ENCODE measurements around the gene FSIP1.

Gene FSIP1

DNA sequence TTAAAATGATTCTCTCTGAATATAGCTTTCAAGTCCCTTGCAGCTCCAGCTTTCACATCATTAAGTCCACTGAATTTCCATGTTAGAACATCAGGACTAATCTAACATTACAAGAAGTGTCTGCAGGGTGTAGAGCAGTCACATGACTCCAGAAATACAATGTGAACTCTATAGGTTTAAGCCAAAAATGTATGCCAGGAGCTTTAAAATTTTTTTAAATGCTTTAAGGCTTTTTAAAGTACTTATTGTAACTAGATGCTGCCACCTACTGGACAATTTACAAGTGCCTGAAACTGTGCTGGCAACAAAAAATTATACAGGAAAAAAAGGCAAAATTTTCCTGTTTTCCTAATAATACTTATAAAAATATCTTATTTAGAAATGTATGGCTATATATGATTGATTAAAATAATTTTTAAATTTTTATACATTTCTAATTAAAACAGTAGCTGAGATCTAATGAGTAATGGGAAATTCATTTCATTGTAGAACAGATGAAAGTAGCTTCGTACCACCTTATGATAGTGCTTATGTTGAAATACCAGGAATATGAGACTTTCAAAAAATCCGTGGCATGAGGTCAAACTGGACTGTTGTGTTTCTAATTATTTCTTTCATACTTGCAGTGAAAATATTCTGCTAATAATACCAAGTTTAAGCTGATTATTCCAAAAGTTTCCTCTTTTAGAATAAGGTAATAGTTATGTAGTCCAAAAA, 25.7 kb downstream of the FSIP1 start:
- peak; percentile 28 for DNase-seq (ENCODE audit: low spot score)

DNA sequence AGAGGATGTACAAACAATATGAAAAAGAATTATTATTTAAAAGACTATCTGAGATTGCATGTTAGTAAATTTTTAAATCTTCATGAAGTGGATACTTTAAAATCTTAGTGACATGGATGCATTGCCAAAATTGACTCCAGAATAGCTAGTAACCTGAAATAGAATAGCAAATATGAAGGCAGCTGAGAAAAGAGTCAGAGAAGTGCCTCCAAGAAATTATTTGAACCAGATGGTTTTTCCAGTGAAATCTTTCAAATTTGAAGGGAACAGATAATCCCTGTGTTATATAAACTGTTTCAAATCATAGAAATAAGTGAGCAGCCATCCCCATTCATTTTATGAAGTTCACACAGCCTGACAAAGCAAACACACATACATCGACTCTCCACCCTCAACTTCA, 29.6 kb downstream of the FSIP1 start:
- DNase-seq (ENCODE audit: low spot score): no peak

DNA sequence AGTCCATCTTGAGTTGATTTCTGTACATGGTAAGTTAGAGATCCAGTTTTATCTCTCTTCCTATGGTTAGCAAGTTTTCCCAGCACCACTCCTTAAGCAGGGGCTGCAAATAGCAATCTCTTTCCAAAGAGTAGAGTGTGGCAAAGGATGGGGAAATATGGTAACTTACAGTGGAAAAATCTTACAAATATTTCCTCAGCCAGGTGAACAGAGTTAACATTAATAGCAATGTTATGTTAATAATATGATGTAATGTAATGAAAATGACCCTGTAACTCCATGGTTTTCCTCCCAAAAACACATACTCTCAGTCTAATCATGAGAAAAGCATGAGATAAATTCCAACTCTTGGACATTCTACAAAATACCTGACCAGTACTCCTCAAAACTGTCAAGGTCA, 30.4 kb downstream of the FSIP1 start:
- DNase-seq (ENCODE audit: low spot score): no peak

DNA sequence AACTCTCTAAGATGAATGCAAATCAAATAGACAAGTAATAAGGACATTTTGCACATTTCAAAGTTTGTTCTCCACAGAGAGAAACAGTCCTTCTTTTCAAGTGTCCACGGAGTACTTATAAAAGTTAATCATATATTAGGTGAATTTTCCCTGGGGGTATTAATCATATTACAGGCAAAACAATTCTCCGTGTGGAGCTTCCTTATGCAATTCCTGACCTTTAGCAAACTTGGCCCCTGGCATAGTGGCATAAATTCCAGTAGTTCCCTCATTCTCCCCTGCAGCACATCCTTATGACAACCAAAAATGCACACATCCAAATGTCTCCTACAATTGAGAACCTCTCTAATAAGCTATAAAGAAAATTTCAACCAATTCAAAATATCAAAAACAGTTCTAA, 34.4 kb downstream of the FSIP1 start:
- peak; percentile 1 for DNase-seq (ENCODE audit: low spot score)

DNA sequence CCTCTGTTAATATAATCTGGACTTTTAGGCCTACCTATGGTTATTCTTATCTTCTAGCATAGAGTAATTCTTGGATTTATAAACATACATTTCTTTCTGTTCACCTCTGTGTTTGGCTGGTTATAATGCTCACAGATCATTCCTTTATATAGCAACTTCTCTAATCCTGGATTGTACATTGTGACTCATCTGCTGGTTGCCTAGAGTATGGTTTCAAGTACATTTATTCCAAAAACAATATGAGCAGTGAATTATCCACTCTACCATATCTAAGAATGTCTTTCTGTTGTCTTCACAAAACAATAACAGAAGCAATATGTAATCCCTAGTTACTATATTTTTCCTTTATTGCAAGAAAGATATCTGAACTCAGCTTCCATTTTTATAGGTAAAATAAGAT, 35.3 kb downstream of the FSIP1 start:
- DNase-seq (ENCODE audit: low spot score): peak; percentile 3

DNA sequence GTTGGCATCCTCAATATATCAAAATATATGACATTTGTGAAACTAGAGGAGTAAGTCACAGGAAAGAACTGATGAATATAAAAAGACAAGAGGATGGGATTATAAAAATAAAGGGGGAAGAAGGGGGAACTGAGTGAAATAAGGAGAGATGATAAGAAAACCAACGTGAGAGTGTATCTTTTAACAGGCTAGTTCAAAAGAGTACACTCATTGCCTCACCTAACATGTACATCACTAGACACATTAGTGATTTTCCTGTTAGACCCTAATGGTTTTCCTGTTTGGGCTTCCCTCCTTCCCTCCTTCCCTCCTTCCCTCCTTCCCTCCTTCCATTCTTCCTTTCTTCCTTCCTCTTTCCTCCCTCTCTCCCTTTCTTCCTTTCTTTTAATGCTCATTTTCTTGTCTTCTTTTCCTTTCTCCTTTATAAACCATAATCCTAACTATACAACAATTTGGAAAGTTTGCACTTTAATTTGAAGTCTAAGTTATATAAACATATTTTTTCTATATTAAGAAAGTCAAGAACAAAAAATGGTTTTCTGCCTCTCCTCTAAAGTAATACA, 35.8 kb downstream of the FSIP1 start:
- DNase-seq (ENCODE audit: low spot score): no peak

DNA sequence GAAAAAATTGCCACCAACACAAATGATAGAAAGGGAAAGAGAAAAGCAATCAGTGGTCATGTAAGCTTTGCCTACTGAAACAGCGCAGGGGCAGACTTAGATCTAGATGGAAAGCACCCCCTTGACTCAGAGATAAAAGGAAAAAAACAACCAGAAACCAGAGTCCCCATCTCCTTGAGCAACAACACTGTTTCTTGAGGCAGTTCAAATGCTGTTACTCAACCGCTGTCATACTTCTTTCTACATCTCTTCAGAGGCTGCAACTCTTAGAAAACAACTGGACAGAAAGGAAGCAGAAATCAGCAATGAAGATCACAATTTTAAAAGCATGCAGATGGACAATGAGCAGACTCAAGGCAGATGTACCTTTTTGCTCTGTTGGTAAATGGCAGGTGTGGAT, 36.5 kb downstream of the FSIP1 start:
- no peak for DNase-seq (ENCODE audit: low spot score)

DNA sequence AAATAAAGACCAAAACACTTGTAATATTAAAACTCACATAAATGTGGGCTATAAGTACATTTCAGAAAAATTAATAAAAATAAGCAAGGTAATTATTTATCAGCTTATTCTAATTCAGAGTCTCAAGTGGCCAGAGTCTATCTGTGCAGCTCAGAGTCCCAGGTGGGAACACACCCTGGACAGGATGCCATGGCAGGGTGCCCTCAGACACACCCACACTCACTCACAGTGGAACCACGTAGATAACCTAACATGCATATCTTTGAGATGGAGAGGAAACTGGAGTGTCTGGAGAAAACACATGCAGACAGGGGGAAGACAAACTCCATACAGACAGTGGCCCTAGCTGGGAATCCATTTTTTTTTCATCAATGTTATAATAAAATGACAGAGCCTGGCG, 37.2 kb downstream of the FSIP1 start:
- DNase-seq (ENCODE audit: low spot score): no peak

DNA sequence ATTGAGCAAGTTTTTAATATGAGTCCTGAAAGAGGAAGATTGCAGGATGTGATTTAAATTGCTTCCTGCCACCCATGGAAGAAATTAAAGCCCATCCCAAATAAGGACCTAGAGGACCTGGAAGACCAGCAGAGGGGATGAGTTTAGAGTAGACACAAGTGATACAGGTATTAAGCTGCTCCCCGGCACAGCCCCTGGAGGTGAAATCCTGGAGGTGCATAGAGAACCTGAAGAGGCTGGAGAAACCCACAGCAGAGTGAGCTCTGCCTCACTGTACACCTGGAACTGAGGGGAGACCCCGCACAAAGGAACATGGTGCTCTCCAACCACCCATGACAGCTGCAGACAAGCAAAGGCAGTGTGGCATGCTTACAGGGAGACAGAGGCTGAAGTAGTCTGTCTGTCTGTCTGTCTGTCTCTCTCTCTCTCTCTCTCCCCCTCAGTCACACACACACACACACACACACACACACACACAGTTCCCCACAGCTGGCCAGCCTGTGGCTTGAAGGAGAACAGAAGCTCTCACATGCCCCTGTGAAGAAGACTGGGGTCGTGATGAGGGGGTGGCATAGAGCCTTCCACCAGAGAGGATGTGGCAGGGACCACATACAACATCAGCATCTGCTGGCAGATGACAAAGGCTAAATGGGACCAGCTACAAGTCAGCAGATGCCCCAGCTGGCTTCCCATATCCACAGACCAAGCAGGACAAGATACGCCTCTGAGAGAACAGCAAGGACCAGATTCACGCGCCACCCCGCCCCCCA, 38.1 kb downstream of the FSIP1 start:
- DNase-seq (ENCODE audit: low spot score): no peak

DNA sequence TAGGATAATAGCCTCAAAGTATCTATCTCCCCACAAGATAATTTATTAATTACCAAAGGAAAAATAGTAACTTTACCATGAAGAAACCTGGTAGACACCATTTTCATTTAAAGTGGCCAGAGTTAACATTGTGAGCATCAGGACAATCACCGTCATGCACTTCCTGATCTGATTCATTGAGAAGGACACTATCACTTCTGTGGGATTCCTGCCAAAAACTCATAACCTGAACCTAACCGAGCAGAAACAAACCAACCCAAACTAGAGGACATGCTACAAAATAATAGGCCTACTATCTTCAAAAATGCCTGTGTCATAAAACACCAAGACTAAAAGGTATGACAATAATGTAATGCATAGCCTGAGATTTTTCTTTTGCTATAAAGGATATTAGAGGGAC, 39.0 kb downstream of the FSIP1 start:
- no peak for DNase-seq (ENCODE audit: low spot score)

DNA sequence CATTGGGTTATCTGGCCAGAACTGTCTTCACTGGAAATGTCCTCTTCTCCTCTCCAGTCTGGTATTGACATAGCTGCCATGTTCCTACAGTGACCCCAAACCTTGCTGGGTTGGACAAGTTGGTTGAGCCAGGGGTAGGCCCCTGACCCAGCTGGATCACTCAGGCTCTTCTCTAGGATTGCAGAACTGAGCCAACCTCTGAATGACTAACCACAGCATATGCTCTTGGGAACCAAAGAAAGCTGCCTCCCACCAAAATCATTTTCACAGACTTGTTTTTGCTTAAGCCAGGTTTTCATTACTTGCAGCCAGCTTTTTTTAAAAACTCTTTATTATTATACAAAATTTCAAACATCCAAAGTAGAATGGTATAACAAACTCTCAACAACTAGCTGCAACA, 41.4 kb downstream of the FSIP1 start:
- no peak for DNase-seq (ENCODE audit: low spot score)

DNA sequence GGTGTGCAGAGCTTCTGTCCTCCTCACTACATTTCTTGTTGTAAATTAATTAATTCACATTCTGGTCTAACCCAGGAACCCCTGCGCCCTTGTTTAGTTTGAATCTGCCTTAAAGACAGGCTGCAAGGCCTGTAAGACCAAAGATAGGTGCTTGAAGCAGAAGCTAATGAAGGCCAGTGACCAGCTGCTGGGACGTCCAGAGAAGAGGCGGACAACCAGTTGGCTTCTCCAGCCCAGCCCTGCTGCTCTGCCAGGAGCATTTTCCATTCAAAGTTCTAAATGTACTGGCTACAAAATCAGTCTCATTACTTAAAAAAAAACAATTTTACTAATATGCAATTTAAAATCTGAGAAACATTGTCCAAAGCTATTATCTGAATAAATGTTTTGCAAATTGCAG, 43.6 kb downstream of the FSIP1 start:
- DNase-seq (ENCODE audit: low spot score): no peak

DNA sequence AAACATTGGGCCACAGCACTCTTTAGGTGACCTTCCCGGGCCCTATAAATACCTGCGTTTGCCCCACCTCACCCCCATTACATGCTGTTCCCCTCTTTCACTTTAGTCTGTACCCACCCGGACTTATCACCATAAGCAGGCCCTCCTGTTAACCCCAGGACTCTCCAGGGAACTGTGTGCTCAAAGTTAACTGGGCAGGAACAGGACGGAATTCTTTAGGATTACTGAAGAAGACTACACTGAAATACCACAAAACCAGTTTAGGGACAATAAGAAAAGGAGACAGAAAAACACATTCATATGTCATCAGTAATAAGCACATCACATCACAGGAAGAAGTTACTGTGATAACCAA, 45.5 kb downstream of the FSIP1 start:
- DNase-seq (ENCODE audit: low spot score): no peak

DNA sequence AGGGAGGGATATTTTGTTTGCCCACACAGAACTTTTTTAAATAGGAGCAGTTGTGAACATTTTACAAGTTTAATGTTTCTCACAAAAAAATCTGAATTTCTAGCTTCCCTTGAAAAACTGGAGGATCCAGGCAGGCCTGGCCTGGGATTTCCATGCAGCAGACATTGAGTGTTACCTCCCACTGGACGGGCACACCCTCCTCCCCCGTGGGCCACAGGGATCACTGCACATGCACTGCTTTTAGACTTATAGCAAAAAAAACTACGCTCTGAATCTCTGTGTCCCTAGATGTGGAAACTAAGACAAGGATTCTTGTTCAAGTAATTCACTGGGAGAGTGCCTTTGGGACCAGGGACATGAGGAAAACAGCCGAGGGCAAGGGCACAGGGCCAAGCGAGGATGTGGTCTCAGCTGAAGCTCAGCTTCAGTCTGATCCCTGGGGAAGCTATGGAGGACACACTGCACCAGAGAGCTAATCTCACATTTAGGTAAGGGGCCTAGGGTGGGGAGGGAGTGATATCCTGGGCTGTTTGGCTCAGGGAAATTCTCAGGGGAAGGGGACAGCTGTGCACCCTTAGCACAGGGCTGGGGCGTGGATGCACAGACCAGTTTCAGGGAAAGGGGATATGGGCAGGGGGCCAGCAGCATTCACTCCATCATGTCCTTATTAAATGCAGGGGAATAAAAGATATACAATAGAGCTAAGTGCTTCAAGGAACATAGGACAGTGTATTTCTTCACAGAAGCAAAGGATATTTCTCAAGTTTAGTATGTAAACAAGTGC, 46.0 kb downstream of the FSIP1 start:
- DNase-seq (ENCODE audit: low spot score): no peak

DNA sequence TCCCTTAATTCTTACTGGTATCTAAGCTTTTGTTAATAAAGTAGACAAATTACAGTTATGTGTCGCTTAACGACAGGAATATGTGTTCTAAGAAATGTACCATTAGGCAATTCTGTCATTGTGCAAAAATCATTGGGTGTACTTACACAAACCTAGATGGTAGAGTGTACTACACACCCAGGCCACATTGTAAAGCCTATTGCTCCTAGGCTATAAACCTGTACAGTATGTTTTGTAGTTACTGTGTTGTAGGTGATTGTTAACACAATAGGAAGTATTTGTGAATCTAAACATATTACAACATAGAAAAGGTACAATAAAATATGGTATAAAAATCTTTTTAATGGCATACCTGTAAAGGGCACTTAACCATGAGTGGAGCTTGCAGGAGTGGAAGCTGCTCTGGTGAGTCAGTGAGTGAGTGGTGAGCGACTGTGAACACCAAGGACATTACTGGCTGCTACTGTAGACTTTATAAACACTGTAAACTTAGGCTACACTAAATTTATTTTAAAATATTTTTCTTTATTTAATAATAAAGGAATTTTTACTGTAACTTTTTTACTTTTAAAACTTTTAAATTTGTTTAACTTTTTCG, 47.4 kb downstream of the FSIP1 start:
- no peak for DNase-seq (ENCODE audit: low spot score)

DNA sequence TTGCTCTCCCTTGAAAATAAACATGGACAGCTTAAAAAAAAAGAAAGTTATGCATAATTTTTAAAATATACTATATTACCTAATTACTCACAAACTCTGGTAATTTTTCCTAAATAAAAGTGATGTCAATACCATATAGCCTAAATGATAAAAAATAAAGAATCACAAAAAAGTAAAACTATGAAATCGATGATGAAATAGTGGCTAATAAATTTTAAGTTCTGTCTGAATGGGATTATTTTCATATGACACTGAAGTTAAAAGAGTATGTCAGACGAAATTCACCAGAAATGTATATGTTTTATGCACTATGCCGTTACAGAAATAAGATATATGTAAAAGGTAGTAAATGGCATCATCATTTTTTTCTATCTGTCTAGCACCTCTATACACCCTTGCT, 51.4 kb downstream of the FSIP1 start:
- no peak for DNase-seq (ENCODE audit: low spot score)

DNA sequence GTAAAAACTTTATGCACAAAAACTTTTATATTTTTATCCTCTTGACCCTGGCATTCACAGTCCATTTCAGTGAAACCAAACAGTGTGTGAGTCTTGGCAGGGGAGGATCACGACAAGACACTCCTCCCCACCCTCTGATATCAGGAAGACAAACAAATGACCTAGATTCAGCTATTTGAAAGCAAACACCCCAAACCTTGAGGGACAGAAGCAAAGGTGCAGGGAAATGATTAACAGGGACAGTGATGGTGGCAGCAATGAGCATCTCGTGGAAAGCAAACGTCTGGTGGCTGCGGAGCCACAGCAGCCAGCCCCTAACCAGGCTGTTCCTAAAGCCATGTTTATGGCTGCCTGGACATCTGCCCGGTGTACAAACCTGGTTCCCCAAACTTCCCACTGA, 52.1 kb downstream of the FSIP1 start:
- DNase-seq (ENCODE audit: low spot score): no peak

DNA sequence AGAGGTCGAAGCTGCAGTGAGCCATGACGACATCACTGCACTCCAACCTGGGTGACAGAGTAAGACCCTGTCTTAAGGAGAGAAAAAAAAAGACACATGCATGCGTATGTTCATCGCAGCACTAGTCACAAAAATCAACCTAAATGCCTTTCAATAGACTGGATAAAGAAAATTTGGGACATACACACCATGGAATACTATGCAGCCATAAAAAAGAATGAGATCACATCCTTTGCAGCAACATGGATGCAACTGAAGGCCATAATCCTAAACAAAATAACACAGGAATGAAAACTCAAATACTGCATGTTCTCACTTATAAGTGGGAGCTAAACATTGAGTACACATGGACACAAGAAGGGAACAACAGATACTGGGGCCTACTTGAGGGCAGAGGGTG, 53.1 kb downstream of the FSIP1 start:
- DNase-seq (ENCODE audit: low spot score): no peak

DNA sequence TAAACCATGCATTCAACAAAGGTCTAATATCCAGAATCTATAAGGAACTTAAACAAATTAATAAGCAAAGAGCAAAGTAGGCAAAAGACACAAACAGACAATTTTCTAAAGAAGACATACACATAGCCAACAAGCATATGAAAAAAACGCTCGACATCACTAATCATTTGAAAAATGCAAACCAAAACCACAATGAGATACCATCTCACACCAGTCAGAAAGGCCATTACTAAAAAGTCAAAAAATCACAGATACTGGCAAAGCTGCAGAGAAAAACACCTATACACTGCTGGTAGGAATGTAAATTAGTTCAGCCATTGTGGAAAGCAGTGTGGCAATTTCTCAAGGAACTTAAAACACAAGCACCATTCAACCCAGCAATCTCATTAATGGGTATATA, 53.8 kb downstream of the FSIP1 start:
- DNase-seq (ENCODE audit: low spot score): no peak

DNA sequence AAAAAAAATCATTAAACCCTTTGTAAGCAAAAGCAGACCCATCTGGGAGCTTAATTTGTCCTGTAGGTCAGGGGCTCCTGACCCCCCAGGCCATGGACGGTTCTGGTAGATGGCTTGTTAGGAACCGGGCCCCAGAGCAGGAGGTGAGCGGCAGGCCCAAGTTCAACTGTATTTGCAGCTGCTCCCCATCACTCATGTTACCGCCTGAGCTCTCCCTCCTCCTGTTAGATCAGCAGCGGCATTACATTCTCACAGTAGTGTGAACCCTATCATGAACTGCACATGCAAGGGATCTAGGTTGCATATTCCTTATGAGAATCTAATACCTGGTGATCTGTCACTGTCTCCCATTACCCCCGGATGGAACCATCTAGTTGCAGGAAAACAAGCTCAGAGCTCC, 60.7 kb downstream of the FSIP1 start:
- DNase-seq (ENCODE audit: low spot score): no peak

DNA sequence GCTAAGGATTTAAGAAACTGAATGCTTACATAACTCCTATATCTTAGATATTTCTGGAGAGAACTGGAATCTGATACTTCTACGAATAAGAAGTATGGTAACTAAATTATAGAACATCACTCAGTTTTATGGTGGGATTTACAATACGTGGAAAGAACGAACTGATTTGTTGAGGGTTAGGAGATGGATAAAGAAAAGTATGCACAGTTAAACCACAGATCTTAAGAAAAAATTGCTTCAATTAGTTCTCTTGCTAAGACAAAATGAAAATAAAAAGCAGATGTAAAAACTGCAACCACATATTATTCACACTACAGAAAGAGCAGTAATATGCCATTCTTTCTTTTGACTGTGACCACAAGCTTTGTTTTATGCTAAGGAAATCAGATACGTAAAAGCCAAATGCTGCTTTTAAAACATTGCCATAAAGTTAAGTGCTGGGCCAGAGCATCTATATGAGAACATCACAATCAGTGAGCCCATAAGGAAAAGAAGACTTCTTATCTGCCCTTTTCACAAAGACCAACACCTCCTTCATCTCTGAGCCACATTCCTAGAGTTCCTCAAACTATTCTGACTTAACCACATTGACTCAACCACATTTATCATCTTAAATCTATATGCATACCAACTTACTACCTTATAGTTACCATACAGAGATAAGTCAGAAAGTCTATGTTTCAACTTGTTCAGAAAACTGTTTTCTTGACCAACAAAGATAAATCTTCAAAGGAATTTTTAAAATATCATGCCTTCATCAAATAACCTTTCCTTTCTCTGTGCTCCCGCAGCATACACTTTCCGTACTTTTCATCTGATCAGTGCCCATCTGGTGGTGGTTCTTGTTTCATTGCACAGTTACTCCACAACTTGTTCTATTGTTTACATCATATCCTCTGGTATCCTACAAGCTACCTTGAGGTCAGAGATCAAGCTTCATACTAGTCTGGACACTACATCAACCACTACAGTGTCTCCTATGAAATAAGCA, 61.7 kb downstream of the FSIP1 start:
- no peak for DNase-seq (ENCODE audit: low spot score)
